HEK293 (cell line): Measurements from ENCODE around the gene LRRC8E.

Source experiments
- CTCF ChIA-PET: fragments of 350-600 bp; formaldehyde crosslinking; extraction: SDS; loops from one replicate; lab custom pipeline; 2021; ENCODE audit warnings: antibody characterized with exemption; lab: Yijun Ruan, JAX
- POLR2A ChIA-PET: fragments of 300-600 bp; formaldehyde crosslinking; extraction: SDS; loops from one replicate; lab custom pipeline; 2020; ENCODE audit warnings: antibody characterized with exemption, inconsistent platforms; lab: Yijun Ruan, JAX
- H3K27ac ChIP-seq: fragments of 200-500 bp; sonication (Bioruptor generic); 2 replicates; pipeline ENCODE4 v1.5.1; 2014; ENCODE audit warnings: low read depth, low read length, control low read depth, inconsistent platforms; ENCODE audit errors: extremely low read depth
- H3K36me3 ChIP-seq, 2 experiments: fragments of 200-500 bp in 1 of 2; sonication (Bioruptor generic) in 1 of 2; 1 replicate in 1 of 2; 2 replicates in 1 of 2; pipeline ENCODE4 v1.5.1; 2014 to 2017; ENCODE audit warnings: inconsistent platforms in 2 of 2, low read length in 2 of 2; ENCODE audit not compliant: control insufficient read depth in 2 of 2, insufficient read depth in 1 of 2
- H3K4me1 ChIP-seq: fragments of 200-500 bp; sonication (Bioruptor generic); 2 replicates; pipeline ENCODE4 v1.5.1; 2014; ENCODE audit warnings: mild to moderate bottlenecking, low read length, inconsistent platforms; ENCODE audit not compliant: control insufficient read depth, insufficient read depth
- H3K4me3 ChIP-seq: 2 replicates; pipeline ENCODE4 v1.5.1; 2011; ENCODE audit warnings: low read depth, mild to moderate bottlenecking, control low read depth, low read length, moderate library complexity
- H3K9me3 ChIP-seq: fragments of 200-500 bp; sonication (Bioruptor generic); 2 replicates; pipeline ENCODE4 v1.5.1; 2014; ENCODE audit warnings: low read depth, low read length, inconsistent platforms; ENCODE audit not compliant: control insufficient read depth, insufficient read depth
- GLIS1 ChIP-seq: fragments of 450-650 bp; formaldehyde crosslinking; IDR thresholded peaks from 2 replicates; pipeline ENCODE4 v1.5.1; 2016; ENCODE audit warnings: missing biosample characterization, missing genetic modification characterization
- IKZF3 ChIP-seq: fragments of 450-650 bp; IDR thresholded peaks from 2 replicates; pipeline ENCODE4 v1.5.0; 2018; ENCODE audit warnings: missing biosample characterization, mild to moderate bottlenecking, missing genetic modification characterization, moderate library complexity
- KLF10 ChIP-seq: fragments of 450-650 bp; IDR thresholded peaks from 2 replicates; pipeline ENCODE4 v1.5.1; 2018; ENCODE audit warnings: missing biosample characterization, mild to moderate bottlenecking, missing genetic modification characterization
- KLF8 ChIP-seq: fragments of 450-650 bp; formaldehyde crosslinking; IDR thresholded peaks from 2 replicates; pipeline ENCODE4 v1.5.1; 2016; ENCODE audit warnings: missing biosample characterization, missing genetic modification characterization
- KLF9 ChIP-seq: fragments of 450-650 bp; formaldehyde crosslinking; IDR thresholded peaks from 2 replicates; pipeline ENCODE4 v1.5.1; 2016; ENCODE audit warnings: missing biosample characterization, missing genetic modification characterization, low read depth
- SP2 ChIP-seq: fragments of 450-650 bp; formaldehyde crosslinking; IDR thresholded peaks from 2 replicates; pipeline ENCODE4 v1.5.1; 2016; ENCODE audit warnings: missing biosample characterization, missing genetic modification characterization
- SP3 ChIP-seq: fragments of 450-650 bp; formaldehyde crosslinking; IDR thresholded peaks from 2 replicates; pipeline ENCODE4 v1.5.1; 2016; ENCODE audit warnings: missing biosample characterization, missing genetic modification characterization
- SP7 ChIP-seq: fragments of 450-650 bp; formaldehyde crosslinking; IDR thresholded peaks from 2 replicates; pipeline ENCODE4 v1.5.1; 2016; ENCODE audit warnings: missing biosample characterization, missing genetic modification characterization
- TRIM28 ChIP-seq: IDR thresholded peaks from 2 replicates; pipeline ENCODE4 v1.6.1; 2011; ENCODE audit warnings: low read length, control low read depth, borderline replicate concordance
- YY1 ChIP-seq: fragments of 450-650 bp; formaldehyde crosslinking; IDR thresholded peaks from 2 replicates; pipeline ENCODE4 v1.5.1; 2018; ENCODE audit warnings: missing biosample characterization, missing genetic modification characterization
- ZFHX2 ChIP-seq: fragments of 450-650 bp; formaldehyde crosslinking; conservative IDR thresholded peaks from 2 replicates; pipeline ENCODE4 v1.5.1; 2016; ENCODE audit warnings: missing biosample characterization, missing genetic modification characterization
- ZFP69B ChIP-seq: fragments of 450-650 bp; formaldehyde crosslinking; IDR thresholded peaks from 2 replicates; pipeline ENCODE4 v1.5.1; 2016; ENCODE audit warnings: missing biosample characterization, missing genetic modification characterization
- ZIC2 ChIP-seq: fragments of 450-650 bp; formaldehyde crosslinking; IDR thresholded peaks from 2 replicates; pipeline ENCODE4 v1.5.1; 2016; ENCODE audit warnings: missing biosample characterization, missing genetic modification characterization
- ZNF133 ChIP-seq: fragments of 450-650 bp; formaldehyde crosslinking; IDR thresholded peaks from 2 replicates; pipeline ENCODE4 v1.5.1; 2016; ENCODE audit warnings: missing biosample characterization, missing genetic modification characterization
- ZNF146 ChIP-seq: fragments of 450-650 bp; formaldehyde crosslinking; IDR thresholded peaks from 2 replicates; pipeline ENCODE4 v1.5.1; 2016; ENCODE audit warnings: missing biosample characterization, missing genetic modification characterization
- ZNF175 ChIP-seq: fragments of 450-650 bp; formaldehyde crosslinking; IDR thresholded peaks from 2 replicates; pipeline ENCODE4 v1.5.1; 2016; ENCODE audit warnings: missing biosample characterization, missing genetic modification characterization
- ZNF404 ChIP-seq: fragments of 450-650 bp; formaldehyde crosslinking; IDR thresholded peaks from 2 replicates; pipeline ENCODE4 v1.5.1; 2017; ENCODE audit warnings: missing biosample characterization, missing genetic modification characterization
- ZNF560 ChIP-seq: fragments of 450-650 bp; formaldehyde crosslinking; IDR thresholded peaks from 2 replicates; pipeline ENCODE4 v1.5.1; 2017; ENCODE audit warnings: missing biosample characterization, missing genetic modification characterization, borderline replicate concordance
- ZNF561 ChIP-seq: fragments of 450-650 bp; IDR thresholded peaks from 2 replicates; pipeline ENCODE4 v1.5.1; 2018; ENCODE audit warnings: missing biosample characterization, missing genetic modification characterization, borderline replicate concordance
- ZNF600 ChIP-seq: fragments of 450-650 bp; formaldehyde crosslinking; IDR thresholded peaks from 2 replicates; pipeline ENCODE4 v1.5.1; 2016; ENCODE audit warnings: missing biosample characterization, missing genetic modification characterization
- ZNF660 ChIP-seq: fragments of 450-650 bp; IDR thresholded peaks from 2 replicates; pipeline ENCODE4 v1.5.1; 2018; ENCODE audit warnings: missing biosample characterization, mild to moderate bottlenecking, missing genetic modification characterization
- ZNF664 ChIP-seq: fragments of 450-650 bp; formaldehyde crosslinking; IDR thresholded peaks from 2 replicates; pipeline ENCODE4 v1.5.1; 2016; ENCODE audit warnings: missing biosample characterization, missing genetic modification characterization
- ZNF76 ChIP-seq: fragments of 450-650 bp; formaldehyde crosslinking; IDR thresholded peaks from 2 replicates; pipeline ENCODE4; 2016; ENCODE audit warnings: low read depth, missing biosample characterization, missing genetic modification characterization, borderline replicate concordance
- ZNF777 ChIP-seq: fragments of 450-650 bp; formaldehyde crosslinking; IDR thresholded peaks from 2 replicates; pipeline ENCODE4 v1.5.1; 2017; ENCODE audit warnings: missing biosample characterization, missing genetic modification characterization, borderline replicate concordance
- ZSCAN30 ChIP-seq: fragments of 450-650 bp; IDR thresholded peaks from 2 replicates; pipeline ENCODE4 v1.5.1; 2018; ENCODE audit warnings: missing biosample characterization, mild to moderate bottlenecking, missing genetic modification characterization, moderate library complexity
- TF ChIP-seq, protein P1 (sequence below): fragments of 450-650 bp; formaldehyde crosslinking; IDR thresholded peaks from 2 replicates; pipeline ENCODE4 v1.5.1; 2016; ENCODE audit warnings: missing biosample characterization, missing genetic modification characterization, low read depth
- TF ChIP-seq, protein P2 (sequence below): fragments of 450-650 bp; formaldehyde crosslinking; IDR thresholded peaks from 2 replicates; pipeline ENCODE4 v1.5.1; 2016; ENCODE audit warnings: missing biosample characterization, missing genetic modification characterization
- TF ChIP-seq, protein P3 (sequence below): fragments of 450-650 bp; formaldehyde crosslinking; optimal IDR thresholded peaks from 2 replicates; pipeline ENCODE3; 2016; ENCODE audit warnings: missing biosample characterization, mild to moderate bottlenecking, missing genetic modification characterization
- TF ChIP-seq, protein P4 (sequence below): fragments of 450-650 bp; formaldehyde crosslinking; IDR thresholded peaks from 2 replicates; pipeline ENCODE4 v1.5.1; 2016; ENCODE audit warnings: missing biosample characterization, missing genetic modification characterization

The LRRC8E gene

DNA sequence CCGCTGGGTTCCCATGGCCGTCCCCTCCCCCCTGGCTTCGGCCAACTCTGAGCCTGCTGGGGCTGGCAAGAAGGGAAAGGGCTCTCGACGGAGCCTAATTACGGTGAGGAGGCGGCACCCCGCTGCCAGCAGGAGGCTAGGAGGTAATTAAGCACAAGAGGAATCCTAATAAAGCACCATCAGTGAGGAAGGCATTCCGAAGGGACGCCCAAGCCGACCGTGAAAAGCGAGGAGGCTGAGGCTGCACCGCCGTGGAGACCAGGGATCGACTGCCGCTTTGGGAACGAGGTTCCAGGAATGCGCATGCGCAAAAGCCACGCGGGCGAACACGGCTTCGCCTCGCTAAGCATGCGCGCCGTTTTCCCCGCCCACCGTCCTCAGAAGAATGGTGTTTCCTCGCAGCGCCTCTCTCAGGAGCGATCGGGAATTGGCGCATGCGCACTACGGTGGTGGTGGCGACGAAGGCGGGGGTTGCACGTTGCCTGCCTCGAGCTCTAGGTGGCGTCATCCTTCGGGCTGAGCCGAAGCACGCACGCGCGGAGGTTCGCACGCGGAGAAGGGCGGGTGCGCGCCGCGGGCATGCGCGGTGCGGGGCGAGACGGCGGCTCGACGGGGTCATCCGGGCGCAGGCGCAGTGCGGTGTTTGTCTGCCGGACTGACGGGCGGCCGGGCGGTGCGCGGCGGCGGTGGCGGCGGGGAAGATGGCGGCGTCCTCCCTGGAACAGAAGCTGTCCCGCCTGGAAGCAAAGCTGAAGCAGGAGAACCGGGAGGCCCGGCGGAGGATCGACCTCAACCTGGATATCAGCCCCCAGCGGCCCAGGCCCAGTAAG is 15.1 kb downstream of the LRRC8E start, which contains the start of gene MAP2K7:
MAP2K7 (plus strand) TSS at position 634 of the 830 bp plus-strand sequence; CDS start at position 702, 68 bp downstream.
- ChIA-PET POLR2A (interaction anchor here (0.6 to 1.9 kb wide), 20 partner anchors 9 to 324 kb away, joined by 3 to 25 read pairs (median 6); partner anchors contain the start of genes LRRC8E, PRR36, SNAPC2 and TGFBR3L), CTCF (interaction anchor here (0.6 to 1.5 kb wide), 14 partner anchors 12 to 376 kb away, joined by 3 to 12 read pairs (median 3); partner anchors contain the start of gene SNAPC2)
- Histone ChIP-seq H3K27ac (peak within 1 kb of the TSS; percentile 80), H3K4me1 (peaks cover 5% of the 10 kb centered on the region; the same call in 1 of the 2 replicates), H3K9me3 (no peaks in the 10 kb centered on the region), H3K4me3 (peak within 1 kb of the TSS; percentile 90), H3K36me3 (peaks cover 0 to 40% of the 10 kb centered on the region in 2 experiments; a peak in 1 of 3 replicates)
- TF ChIP-seq ZNF175 (tag by site-specific recombination): no peak
- no peak for TF ChIP-seq ZNF664 (tag by site-specific recombination)
- TF ChIP-seq, protein P1, sequence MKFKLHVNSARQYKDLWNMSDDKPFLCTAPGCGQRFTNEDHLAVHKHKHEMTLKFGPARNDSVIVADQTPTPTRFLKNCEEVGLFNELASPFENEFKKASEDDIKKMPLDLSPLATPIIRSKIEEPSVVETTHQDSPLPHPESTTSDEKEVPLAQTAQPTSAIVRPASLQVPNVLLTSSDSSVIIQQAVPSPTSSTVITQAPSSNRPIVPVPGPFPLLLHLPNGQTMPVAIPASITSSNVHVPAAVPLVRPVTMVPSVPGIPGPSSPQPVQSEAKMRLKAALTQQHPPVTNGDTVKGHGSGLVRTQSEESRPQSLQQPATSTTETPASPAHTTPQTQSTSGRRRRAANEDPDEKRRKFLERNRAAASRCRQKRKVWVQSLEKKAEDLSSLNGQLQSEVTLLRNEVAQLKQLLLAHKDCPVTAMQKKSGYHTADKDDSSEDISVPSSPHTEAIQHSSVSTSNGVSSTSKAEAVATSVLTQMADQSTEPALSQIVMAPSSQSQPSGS (tag by site-specific recombination): peak; percentile 49; the same call in 1 of the 2 replicates
- peak; percentile 34; the same call in 1 of the 2 replicates for TF ChIP-seq ZIC2 (tag by site-specific recombination)
- TF ChIP-seq KLF9: peak; percentile 27; the same call in 1 of the 2 replicates
- TF ChIP-seq IKZF3: peak; percentile 79
- TF ChIP-seq, protein P2, sequence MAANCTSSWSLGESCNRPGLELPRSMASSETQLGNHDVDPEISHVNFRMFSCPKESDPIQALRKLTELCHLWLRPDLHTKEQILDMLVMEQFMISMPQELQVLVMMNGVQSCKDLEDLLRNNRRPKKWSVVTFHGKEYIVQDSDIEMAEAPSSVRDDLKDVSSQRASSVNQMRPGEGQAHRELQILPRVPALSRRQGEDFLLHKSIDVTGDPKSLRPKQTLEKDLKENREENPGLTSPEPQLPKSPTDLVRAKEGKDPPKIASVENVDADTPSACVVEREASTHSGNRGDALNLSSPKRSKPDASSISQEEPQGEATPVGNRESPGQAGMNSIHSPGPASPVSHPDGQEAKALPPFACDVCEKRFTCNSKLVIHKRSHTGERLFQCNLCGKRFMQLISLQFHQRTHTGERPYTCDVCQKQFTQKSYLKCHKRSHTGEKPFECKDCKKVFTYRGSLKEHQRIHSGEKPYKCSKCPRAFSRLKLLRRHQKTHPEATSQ (tag by site-specific recombination): 0 out of 2 replicates have a peak, but pooled peaks have one; percentile 55
- peak; percentile 82 for TF ChIP-seq SP7 (tag by site-specific recombination)
- TF ChIP-seq SP2: peak; percentile 89
- TF ChIP-seq ZNF133 (tag by site-specific recombination): no peak
- TF ChIP-seq YY1 (tag by site-specific recombination): peak; percentile 62
- TF ChIP-seq GLIS1 (tag by site-specific recombination): 0 out of 2 replicates have a peak, but pooled peaks have one; percentile 3
- TF ChIP-seq, protein P3, sequence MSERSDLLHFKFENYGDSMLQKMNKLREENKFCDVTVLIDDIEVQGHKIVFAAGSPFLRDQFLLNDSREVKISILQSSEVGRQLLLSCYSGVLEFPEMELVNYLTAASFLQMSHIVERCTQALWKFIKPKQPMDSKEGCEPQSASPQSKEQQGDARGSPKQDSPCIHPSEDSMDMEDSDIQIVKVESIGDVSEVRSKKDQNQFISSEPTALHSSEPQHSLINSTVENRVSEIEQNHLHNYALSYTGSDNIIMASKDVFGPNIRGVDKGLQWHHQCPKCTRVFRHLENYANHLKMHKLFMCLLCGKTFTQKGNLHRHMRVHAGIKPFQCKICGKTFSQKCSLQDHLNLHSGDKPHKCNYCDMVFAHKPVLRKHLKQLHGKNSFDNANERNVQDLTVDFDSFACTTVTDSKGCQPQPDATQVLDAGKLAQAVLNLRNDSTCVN (tag by site-specific recombination): peak; percentile 97
- TF ChIP-seq ZFP69B (tag by site-specific recombination): 0 out of 2 replicates have a peak, but pooled peaks have one; percentile 31
- TF ChIP-seq, protein P4, sequence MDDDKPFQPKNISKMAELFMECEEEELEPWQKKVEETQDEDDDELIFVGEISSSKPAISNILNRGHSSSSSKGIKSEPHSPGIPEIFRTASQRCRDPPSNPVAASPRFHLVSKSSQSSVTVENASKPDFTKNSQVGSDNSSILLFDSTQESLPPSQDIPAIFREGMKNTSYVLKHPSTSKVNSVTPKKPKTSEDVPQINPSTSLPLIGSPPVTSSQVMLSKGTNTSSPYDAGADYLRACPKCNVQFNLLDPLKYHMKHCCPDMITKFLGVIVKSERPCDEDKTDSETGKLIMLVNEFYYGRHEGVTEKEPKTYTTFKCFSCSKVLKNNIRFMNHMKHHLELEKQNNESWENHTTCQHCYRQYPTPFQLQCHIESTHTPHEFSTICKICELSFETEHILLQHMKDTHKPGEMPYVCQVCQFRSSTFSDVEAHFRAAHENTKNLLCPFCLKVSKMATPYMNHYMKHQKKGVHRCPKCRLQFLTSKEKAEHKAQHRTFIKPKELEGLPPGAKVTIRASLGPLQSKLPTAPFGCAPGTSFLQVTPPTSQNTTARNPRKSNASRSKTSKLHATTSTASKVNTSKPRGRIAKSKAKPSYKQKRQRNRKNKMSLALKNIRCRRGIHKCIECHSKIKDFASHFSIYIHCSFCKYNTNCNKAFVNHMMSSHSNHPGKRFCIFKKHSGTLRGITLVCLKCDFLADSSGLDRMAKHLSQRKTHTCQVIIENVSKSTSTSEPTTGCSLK (tag by site-specific recombination): no peak
- TF ChIP-seq ZSCAN30 (tag by site-specific recombination): peak; percentile 22; the same call in 1 of the 2 replicates
- no peak for TF ChIP-seq ZNF560
- peak; percentile 62; the same call in 1 of the 2 replicates for TF ChIP-seq ZNF777 (tag by site-specific recombination)
- no peak for TF ChIP-seq ZNF404 (tag by site-specific recombination)
- TF ChIP-seq KLF8 (tag by site-specific recombination): peak; percentile 33; the same call in 1 of the 2 replicates
- TF ChIP-seq ZFHX2 (tag by site-specific recombination): peak; percentile 57; the same call in 1 of the 2 replicates
- TF ChIP-seq ZNF660 (tag by site-specific recombination): 0 out of 2 replicates have a peak, but pooled peaks have one; percentile 31
- 0 out of 2 replicates have a peak, but pooled peaks have one; percentile 15 for TF ChIP-seq ZNF600 (tag by site-specific recombination)
- TF ChIP-seq ZNF561 (tag by site-specific recombination): peak; percentile 60; the same call in 1 of the 2 replicates
- peak; percentile 9; the same call in 1 of the 2 replicates for TF ChIP-seq TRIM28
- peak; percentile 34; the same call in 1 of the 2 replicates for TF ChIP-seq ZNF76 (tag by site-specific recombination)
- 0 out of 2 replicates have a peak, but pooled peaks have one; percentile 25 for TF ChIP-seq KLF10 (tag by site-specific recombination)
- TF ChIP-seq SP3 (tag by site-specific recombination): peak; percentile 59
- TF ChIP-seq ZNF146 (tag by site-specific recombination): peak; percentile 18; the same call in 1 of the 2 replicates
